ENCODE results near the gene SPHKAP. TPM values are rescaled to one million over a fixed set of nuclear protein-coding genes. Genes with fewer than 3 reads are reported as not detected.

The SPHKAP gene
- total RNA-seq, 1 experiment from 2014 or later: not detected

GRCh38 chr2:227973241-227973640, 208.2 kb downstream of the SPHKAP start:
- H3K27ac Mint-ChIP-seq (ENCODE audit: unreplicated experiment): no peak overlapping the region
- no TSS peak for BruUV-seq (replicated peaks)

GRCh38 chr2:227971619-227972230, 209.8 kb downstream of the SPHKAP start:
- Mint-ChIP-seq H3K9me3 (ENCODE audit: unreplicated experiment) (no peaks in the 10 kb centered on the region), H3K4me3 (ENCODE audit: unreplicated experiment) (no peak overlapping the region), H3K27me3 (ENCODE audit: insufficient read depth, unreplicated experiment) (peaks cover 13% of the 10 kb centered on the region), H3K27ac (ENCODE audit: unreplicated experiment) (no peak overlapping the region), H3K36me3 (ENCODE audit: insufficient read depth, unreplicated experiment) (no peaks in the 10 kb centered on the region), H3K4me1 (ENCODE audit: low read depth, unreplicated experiment) (no peaks in the 10 kb centered on the region)
- intact Hi-C loops (cut with micrococcal nuclease; ENCODE audit: unreplicated experiment): no loop called here
- H3K4me3 ChIP-seq (ENCODE audit: low read depth, low read length): no peak overlapping the region
- BruUV-seq (replicated peaks): no TSS peak
- no peaks in the 10 kb centered on the region for H3K27me3 ChIP-seq (replicated peaks; ENCODE audit: control insufficient read depth, insufficient read depth, low read length)
- TF ChIP-seq CTCF (IDR thresholded peaks at IDR 0.05; ENCODE audit: insufficient read depth in 1 of 2, low read depth in 1 of 2, low read length in 1 of 2, severe bottlenecking in 1 of 2, unreplicated experiment in 1 of 2): no peak
- DNase-seq: no peak
- H3K4me1 ChIP-seq: no peaks in the 10 kb centered on the region
- no peaks in the 10 kb centered on the region for H3K36me3 ChIP-seq (ENCODE audit: control insufficient read depth, insufficient read depth, low read length)
- ChIA-PET CTCF (no interaction called here), POLR2A (no interaction called here)
- no peaks in the 10 kb centered on the region for H3K9me3 ChIP-seq

More at GRCh38 chr2:227973241-227973640, 208.2 kb downstream of the SPHKAP start:
- Histone ChIP-seq H3K36me3 (ENCODE audit: control insufficient read depth, insufficient read depth, low read length) (no peaks in the 10 kb centered on the region), H3K27me3 (replicated peaks; ENCODE audit: control insufficient read depth, insufficient read depth, low read length) (no peaks in the 10 kb centered on the region), H3K9me3 (no peaks in the 10 kb centered on the region), H3K4me3 (ENCODE audit: low read depth, low read length) (no peak overlapping the region), H3K4me1 (no peaks in the 10 kb centered on the region)
- ChIA-PET POLR2A (no interaction called here), CTCF (no interaction called here)
- DNase-seq: no peak
- H3K9me3 Mint-ChIP-seq (ENCODE audit: unreplicated experiment): no peaks in the 10 kb centered on the region
- H3K36me3 Mint-ChIP-seq (ENCODE audit: insufficient read depth, unreplicated experiment): no peaks in the 10 kb centered on the region
- no peak for TF ChIP-seq CTCF (IDR thresholded peaks at IDR 0.05; ENCODE audit: insufficient read depth in 1 of 2, low read depth in 1 of 2, low read length in 1 of 2, severe bottlenecking in 1 of 2, unreplicated experiment in 1 of 2)
- no peak overlapping the region for H3K4me3 Mint-ChIP-seq (ENCODE audit: unreplicated experiment)
- no peaks in the 10 kb centered on the region for H3K4me1 Mint-ChIP-seq (ENCODE audit: low read depth, unreplicated experiment)
- intact Hi-C loops (cut with micrococcal nuclease; ENCODE audit: unreplicated experiment): no loop called here
- peaks cover 9% of the 10 kb centered on the region for H3K27me3 Mint-ChIP-seq (ENCODE audit: insufficient read depth, unreplicated experiment)

- Histone ChIP-seq H3K36me3 (ENCODE audit: control insufficient read depth, insufficient read depth, low read length) (no peaks in the 10 kb centered on the region), H3K4me3 (ENCODE audit: low read depth, low read length) (no peak overlapping the region), H3K9me3 (no peaks in the 10 kb centered on the region), H3K27me3 (replicated peaks; ENCODE audit: control insufficient read depth, insufficient read depth, low read length) (no peaks in the 10 kb centered on the region), H3K4me1 (peaks cover 8% of the 10 kb centered on the region; the same call in 1 of the 2 replicates)
- H3K9me3 Mint-ChIP-seq (ENCODE audit: unreplicated experiment): no peaks in the 10 kb centered on the region
- BruUV-seq (replicated peaks): no TSS peak
- DNase-seq: no peak
- ChIA-PET CTCF (no interaction called here), POLR2A (no interaction called here)
- H3K36me3 Mint-ChIP-seq (ENCODE audit: insufficient read depth, unreplicated experiment): no peaks in the 10 kb centered on the region
- intact Hi-C loops (cut with micrococcal nuclease; ENCODE audit: unreplicated experiment): no loop called here
- no peaks in the 10 kb centered on the region for H3K27me3 Mint-ChIP-seq (ENCODE audit: insufficient read depth, unreplicated experiment)
- peaks cover 8% of the 10 kb centered on the region for H3K4me1 Mint-ChIP-seq (ENCODE audit: low read depth, unreplicated experiment)
- no peak overlapping the region for H3K27ac Mint-ChIP-seq (ENCODE audit: unreplicated experiment)
- no peak overlapping the region for H3K4me3 Mint-ChIP-seq (ENCODE audit: unreplicated experiment)
- no peak for TF ChIP-seq CTCF (IDR thresholded peaks at IDR 0.05; ENCODE audit: insufficient read depth in 1 of 2, low read depth in 1 of 2, low read length in 1 of 2, severe bottlenecking in 1 of 2, unreplicated experiment in 1 of 2)
Measured at GRCh38 chr2:227960317-227960716, 221.2 kb downstream of the SPHKAP start.

Measured in Caco-2 (cell line).